ENCODE results near the gene TRPV5.

Gene TRPV5

DNA sequence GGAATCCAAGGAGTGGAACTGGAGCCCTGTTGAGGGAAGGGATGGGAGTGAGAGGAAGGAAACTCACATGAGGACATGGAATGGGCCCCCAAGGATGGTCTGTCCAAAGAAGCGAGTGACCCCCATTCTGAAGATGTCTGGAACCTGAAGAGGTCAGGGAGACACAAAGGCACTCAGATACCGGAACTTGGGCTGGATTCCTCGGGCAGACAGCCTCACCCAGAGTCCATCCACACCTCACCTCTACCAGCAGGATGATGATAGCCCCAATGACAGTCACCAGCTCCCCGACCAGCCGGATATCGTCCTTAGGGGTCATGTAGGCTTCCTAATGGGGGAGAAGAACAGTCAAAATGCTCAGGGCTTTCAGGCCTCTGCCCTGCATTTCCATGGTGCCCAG lies 58.7 kb downstream of the TRPV5 start:
- TF ChIP-seq, protein P1, sequence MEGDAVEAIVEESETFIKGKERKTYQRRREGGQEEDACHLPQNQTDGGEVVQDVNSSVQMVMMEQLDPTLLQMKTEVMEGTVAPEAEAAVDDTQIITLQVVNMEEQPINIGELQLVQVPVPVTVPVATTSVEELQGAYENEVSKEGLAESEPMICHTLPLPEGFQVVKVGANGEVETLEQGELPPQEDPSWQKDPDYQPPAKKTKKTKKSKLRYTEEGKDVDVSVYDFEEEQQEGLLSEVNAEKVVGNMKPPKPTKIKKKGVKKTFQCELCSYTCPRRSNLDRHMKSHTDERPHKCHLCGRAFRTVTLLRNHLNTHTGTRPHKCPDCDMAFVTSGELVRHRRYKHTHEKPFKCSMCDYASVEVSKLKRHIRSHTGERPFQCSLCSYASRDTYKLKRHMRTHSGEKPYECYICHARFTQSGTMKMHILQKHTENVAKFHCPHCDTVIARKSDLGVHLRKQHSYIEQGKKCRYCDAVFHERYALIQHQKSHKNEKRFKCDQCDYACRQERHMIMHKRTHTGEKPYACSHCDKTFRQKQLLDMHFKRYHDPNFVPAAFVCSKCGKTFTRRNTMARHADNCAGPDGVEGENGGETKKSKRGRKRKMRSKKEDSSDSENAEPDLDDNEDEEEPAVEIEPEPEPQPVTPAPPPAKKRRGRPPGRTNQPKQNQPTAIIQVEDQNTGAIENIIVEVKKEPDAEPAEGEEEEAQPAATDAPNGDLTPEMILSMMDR (IDR thresholded peaks at IDR 0.05; ENCODE audit: control insufficient read depth, extremely low read depth, insufficient read depth), result no peak
- DNase-seq (ENCODE audit: low read depth), result no peak
- H3K4me3 ChIP-seq (ENCODE audit: low read depth, low read length), result no peak overlapping the region

DNA sequence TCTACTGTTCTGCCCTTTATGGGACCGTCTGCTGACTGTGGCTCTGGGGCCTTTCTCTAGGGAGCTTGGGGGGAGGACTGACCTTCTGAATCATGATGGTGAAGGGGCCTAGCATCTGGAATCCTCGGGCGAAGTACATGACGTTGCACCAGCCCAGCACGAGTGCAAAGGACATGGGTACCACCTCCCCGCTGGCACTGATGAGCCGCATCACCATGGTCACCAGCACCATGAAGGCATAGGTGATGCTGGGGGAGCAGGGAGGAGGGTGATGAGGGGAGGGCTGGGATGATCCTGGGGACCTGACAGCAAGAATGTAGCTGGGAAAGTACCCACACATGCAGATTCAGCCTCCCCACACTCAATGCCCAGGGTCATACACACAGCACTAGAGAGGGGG lies 59.1 kb downstream of the TRPV5 start:
- TF ChIP-seq, protein P1 (IDR thresholded peaks at IDR 0.05; ENCODE audit: control insufficient read depth, extremely low read depth, insufficient read depth), result no peak
- H3K4me3 ChIP-seq (ENCODE audit: low read depth, low read length), result no peak overlapping the region
- no peak for DNase-seq (ENCODE audit: low read depth)

DNA sequence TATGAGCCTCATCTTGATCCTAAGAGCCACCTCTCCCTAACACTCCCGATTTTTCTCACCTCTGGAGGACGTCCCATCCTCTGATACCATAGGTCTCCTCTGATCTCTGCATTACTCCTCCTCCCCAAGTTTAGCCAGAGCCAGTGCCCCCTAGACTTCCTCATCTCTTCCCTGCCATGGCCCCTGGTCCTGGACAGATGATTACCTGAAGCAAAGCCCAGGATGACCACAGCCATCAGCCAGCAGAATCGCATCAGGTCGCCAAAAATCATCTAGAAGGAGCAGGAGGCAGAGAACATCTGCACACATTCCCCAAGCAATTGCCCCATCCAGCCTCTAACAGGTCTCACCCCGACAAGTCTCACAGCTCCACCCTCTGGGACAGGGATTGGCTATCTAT lies 59.7 kb downstream of the TRPV5 start:
- TF ChIP-seq, protein P1 (IDR thresholded peaks at IDR 0.05; ENCODE audit: control insufficient read depth, extremely low read depth, insufficient read depth), result no peak
- DNase-seq (ENCODE audit: low read depth), result no peak
- no peak overlapping the region for H3K4me3 ChIP-seq (ENCODE audit: low read depth, low read length)

DNA sequence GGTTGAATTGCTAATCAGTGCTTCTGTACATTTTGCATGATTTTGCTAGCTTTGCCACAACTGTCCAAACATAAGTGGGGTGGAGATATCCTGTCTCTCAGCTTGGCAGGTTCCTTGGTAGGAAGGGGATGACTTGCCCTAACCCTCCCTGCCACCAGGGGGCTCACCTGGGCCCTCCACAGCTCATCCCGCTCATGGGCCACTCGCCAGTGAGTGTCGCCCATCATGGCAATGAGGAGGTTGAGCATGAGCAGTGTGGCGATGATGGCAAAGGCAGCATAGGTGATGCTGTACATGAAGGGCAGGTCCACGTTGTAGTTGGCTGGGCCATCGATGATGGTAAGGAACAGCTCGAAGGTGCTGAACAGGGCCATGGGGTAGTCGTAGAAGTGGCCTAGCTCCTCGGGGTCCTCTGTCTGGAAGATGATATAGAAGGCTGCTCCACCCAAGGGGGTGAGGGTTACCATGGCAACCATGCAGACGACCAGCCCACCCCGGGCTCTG lies 60.2 kb downstream of the TRPV5 start:
- H3K4me3 ChIP-seq (ENCODE audit: low read depth, low read length), result no peak overlapping the region
- TF ChIP-seq, protein P1 (IDR thresholded peaks at IDR 0.05; ENCODE audit: control insufficient read depth, extremely low read depth, insufficient read depth), result peak; percentile 66
- DNase-seq (ENCODE audit: low read depth), result no peak

DNA sequence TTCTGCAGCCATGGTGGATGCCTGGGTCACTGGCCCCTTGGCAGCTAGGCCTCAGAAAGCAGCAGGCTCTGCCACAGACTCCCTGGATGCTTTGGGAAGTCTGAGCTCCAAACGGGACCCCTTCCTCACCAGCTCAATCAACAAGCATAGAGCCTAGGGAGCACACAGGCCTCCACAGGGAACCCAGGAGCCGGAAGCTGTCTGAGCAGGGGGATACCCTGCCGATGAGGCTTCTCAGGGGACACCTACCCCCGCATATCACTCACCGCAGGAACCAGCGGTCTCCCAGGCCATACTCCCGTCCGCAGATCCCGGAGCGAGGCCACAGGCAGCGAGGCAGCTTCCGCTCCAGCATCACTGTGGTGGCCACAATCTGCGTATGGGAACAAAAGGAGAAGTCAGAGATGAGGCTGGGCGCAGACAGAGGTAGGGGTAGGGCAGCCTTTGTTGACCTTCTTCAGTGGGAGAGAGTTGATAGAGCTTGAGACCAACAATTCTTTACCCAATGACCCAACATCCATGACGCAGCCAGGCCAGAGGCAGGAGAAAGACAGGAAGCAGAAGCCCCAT lies 61.4 kb downstream of the TRPV5 start:
- H3K4me3 ChIP-seq (ENCODE audit: low read depth, low read length), result no peak overlapping the region
- DNase-seq (ENCODE audit: low read depth), result no peak
- TF ChIP-seq, protein P1 (IDR thresholded peaks at IDR 0.05; ENCODE audit: control insufficient read depth, extremely low read depth, insufficient read depth), result no peak

DNA sequence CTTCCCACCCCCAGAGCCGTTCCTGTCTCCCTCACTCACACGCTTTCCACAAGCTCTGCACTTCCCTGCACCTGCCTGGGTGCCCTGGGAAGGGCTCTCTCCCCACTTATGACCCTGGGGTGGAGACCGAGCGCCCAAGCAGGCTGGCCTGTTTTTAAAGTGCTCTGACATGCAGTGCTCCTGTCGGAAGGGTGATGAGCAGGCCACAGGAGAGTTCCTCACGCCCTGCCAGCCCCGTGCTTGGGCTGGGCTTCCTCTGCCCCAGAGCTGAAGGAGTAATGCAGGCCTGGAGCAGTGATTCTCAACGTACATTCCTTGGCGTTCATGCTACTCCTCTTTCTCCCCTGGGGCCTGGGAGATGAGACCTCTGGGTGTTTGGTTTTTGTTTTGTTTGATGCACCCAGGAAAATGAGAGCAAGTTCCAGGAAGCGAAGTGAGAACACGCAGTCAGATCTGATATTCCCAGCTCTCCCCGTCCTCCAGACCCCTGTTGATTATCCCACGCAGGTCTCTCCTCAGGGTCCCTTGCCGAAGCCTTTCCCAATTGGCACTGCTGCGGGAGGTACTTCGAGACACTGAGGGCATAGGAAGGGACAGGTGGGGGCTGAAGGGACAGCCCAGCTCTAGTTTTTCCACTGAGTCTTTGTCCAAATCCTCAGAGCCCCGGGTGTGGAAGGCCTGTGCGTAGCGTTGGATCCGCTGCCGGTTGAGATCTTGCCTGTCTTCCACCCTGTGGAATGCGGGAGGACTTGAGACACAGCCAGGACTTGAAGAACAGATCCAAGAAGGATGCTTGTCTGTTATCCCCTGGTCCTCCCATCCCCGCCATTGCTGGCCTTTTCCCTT lies 62.1 kb downstream of the TRPV5 start:
- TF ChIP-seq, protein P1 (IDR thresholded peaks at IDR 0.05; ENCODE audit: control insufficient read depth, extremely low read depth, insufficient read depth), result no peak
- DNase-seq (ENCODE audit: low read depth), result no peak
- H3K4me3 ChIP-seq (ENCODE audit: low read depth, low read length), result no peak overlapping the region

Data from LNCaP clone FGC (cell line).